Heart right ventricle (tissue), 16 donors: ENCODE data around the gene AIG1. TPM values are rescaled to one million over a fixed set of nuclear protein-coding genes. Genes with fewer than 3 reads are reported as not detected.

ENCODE experiments used
- ATAC-seq, 8 donors: fragments of 200-7000 bp; cut with Tn5 transposase; one replicate each; pipeline ENCODE4 v1.9.1; 2020; ENCODE audit warnings: mild to moderate bottlenecking in 8 of 8, moderate library complexity in 8 of 8, moderate number of reproducible peaks in 1 of 8
- DNase-seq, 2 donors: peaks; one replicate each; pipeline ENCODE4 v3.0.0-alpha.2; 2020
- H3K27ac ChIP-seq, 10 donors: fragments of 200-600 bp; sonication (generic) in 2 of 10; one replicate each; pipeline versions ENCODE4 v1.5.0 to v1.8.0; 2020 to 2022; ENCODE audit warnings: mild to moderate bottlenecking in 3 of 10
- H3K27me3 ChIP-seq, 7 donors: fragments of 200-600 bp; one replicate each; pipeline ENCODE4 v1.8.0; 2021 to 2022; ENCODE audit warnings: mild to moderate bottlenecking in 2 of 7
- H3K36me3 ChIP-seq, 9 donors: fragments of 200-600 bp; sonication (generic) in 1 of 9; one replicate each; pipeline versions ENCODE4 v1.5.0 to v1.8.0; 2020 to 2022; ENCODE audit warnings: mild to moderate bottlenecking in 2 of 9
- H3K4me1 ChIP-seq, 9 donors: fragments of 200-600 bp; sonication (generic) in 1 of 9; one replicate each; pipeline versions ENCODE4 v1.5.0 to v1.8.0; 2020 to 2022; ENCODE audit warnings: mild to moderate bottlenecking in 4 of 9
- H3K4me3 ChIP-seq, 10 donors: fragments of 200-600 bp; sonication (generic) in 2 of 10; one replicate each; pipeline versions ENCODE4 v1.5.0 to v1.8.0; 2020 to 2022; ENCODE audit warnings: mild to moderate bottlenecking in 7 of 10, moderate library complexity in 2 of 10
- H3K9me3 ChIP-seq, 11 donors: fragments of 200-600 bp in 10 of 11; sonication (generic) in 2 of 11; one replicate each; pipeline versions ENCODE4 v1.5.0 to v1.8.0; 2013 to 2022; ENCODE audit warnings: mild to moderate bottlenecking in 2 of 11, control low read depth in 1 of 11, moderate library complexity in 1 of 11
- WGBS, 2 donors: extraction: QIAGEN DNeasy Blood & Tissue Kit; methylation state at CpG; one replicate each; pipeline ENCODE4 v1.1.7; 2013; ENCODE audit warnings: inconsistent platforms in 1 of 2; 5-methylcytosine and 5-hydroxymethylcytosine counted together
- intact Hi-C, 10 donors: fragments of 100-400 bp; cut with DNase I; formaldehyde crosslinking; loops; one replicate each; pipeline versions ENCODE4 v1.11.1 to v1.14.2; 2022
- polyA plus RNA-seq, 2 donors: library from polyadenylated mRNA; stranded (reverse); fragments of 200-250 nt; gene quantifications; one replicate each; pipeline ENCODE4 v1.2.3, GENCODE V29; 2013
- total RNA-seq, 10 donors: library from RNA; stranded (reverse); fragmentation: NEBNext Ultra II Directional in 3 of 10; extraction: Animal tissue kit (Norgen Biotek cat#: 25700) in 3 of 10; gene quantifications; one replicate each; pipeline versions ENCODE4 v1.2.1 to v1.2.4, GENCODE V29; 2021 to 2023
- TF ChIP-seq, protein P1 (sequence below), 9 donors: fragments of 200-600 bp; sonication (generic) in 2 of 9; IDR thresholded peaks; one replicate each; pipeline versions ENCODE4 v1.5.0 to v1.8.0; 2021 to 2022; ENCODE audit warnings: antibody characterized with exemption in 9 of 9, mild to moderate bottlenecking in 5 of 9, moderate library complexity in 1 of 9
- donor health status: Arrhythmogenic right ventricular cardiomyopathy.
- donor health status: ischemic (EF 13 %, LVEDD 7.1; RV severe dilation, severe dysfunction).
- donor health status: healthy with polysubstance abuse.
- donor health status: DM: no; HTN: yes; CAD: no.
- donor health status: DM: no; HTN: no; CAD: no.
- donor health status: ischemic (EF 25% LVEDD 6.9; RV normal size, moderate dysfunction).
- donor health status: ischemic (EF 25% LVEDD 5.7; RV mildly dilated, moderate dysfunction).
- donor health status: healthy.
- donor health status: DM: yes; HTN: yes; CAD: no.
- donor health status: Ischemic cardiomyopathy.
- donor health status: ischemic (EF 35%, LVEDD 5.7; RV mildly dilated, moderate dysfunction).
- donor health status: nonischemic (EF 11% LVEDD 7.7; RV severe dilation, severe dysfunction).
- donor health status: DM: yes; HTN: yes; CAD: no.
- donor health status: PGD.
- donor health status: ischemic (EF 29% LVEDD 5.4; RV normal size, mild dysfunction).
- donor health status: nonischemic (EF 23%, LVEDD 6.1; RV moderate dilation, normal function).

Gene AIG1
- total and polyA plus RNA-seq, 12 donors = 17.4 to 83.2 (median 66.2) TPM

DNA sequence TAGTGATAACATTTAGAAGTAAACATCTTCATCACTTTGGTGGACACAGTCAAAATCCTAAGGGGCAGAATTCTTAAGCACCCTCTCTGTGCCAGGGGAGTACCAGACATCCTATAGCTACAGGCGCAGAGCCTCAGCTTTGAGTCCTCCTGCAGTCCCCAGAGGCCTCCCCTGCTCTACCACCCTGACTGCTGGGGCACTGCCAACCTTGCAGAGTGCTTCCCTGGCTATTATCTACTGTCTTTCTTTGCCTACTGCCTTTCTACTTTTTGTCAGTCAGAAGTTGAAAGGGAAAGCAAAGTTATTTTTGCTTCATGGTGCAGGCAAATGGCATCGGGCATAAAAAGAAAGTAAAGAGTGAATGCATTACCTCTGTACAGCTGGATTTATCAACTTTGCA is 80.1 kb downstream of the AIG1 start:
- WGBS, 2 donors = 58 to 59% methylated on average over 2 of the region's 2 CpGs

GRCh38 chr6:143141442-143141841 is 80.8 kb downstream of the AIG1 start:
- no peak for DNase-seq
- 94 to 99% methylated on average over 2 of the region's 2 CpGs for WGBS, 2 donors
- Histone ChIP-seq H3K4me3 (no peak overlapping the region), H3K9me3 (no peaks in the 10 kb centered on the region), H3K36me3 (peaks cover 0 to 27% (median 10%) of the 10 kb centered on the region in 9 donors), H3K27me3 (no peaks in the 10 kb centered on the region), H3K27ac (peak overlapping the region in 1 of 10 donors; percentile 23), H3K4me1 (peaks cover 0 to 12% (median 6%) of the 10 kb centered on the region in 9 donors)
- ATAC-seq = no peak
- intact Hi-C loops = no loop called here
- TF ChIP-seq, protein P1, sequence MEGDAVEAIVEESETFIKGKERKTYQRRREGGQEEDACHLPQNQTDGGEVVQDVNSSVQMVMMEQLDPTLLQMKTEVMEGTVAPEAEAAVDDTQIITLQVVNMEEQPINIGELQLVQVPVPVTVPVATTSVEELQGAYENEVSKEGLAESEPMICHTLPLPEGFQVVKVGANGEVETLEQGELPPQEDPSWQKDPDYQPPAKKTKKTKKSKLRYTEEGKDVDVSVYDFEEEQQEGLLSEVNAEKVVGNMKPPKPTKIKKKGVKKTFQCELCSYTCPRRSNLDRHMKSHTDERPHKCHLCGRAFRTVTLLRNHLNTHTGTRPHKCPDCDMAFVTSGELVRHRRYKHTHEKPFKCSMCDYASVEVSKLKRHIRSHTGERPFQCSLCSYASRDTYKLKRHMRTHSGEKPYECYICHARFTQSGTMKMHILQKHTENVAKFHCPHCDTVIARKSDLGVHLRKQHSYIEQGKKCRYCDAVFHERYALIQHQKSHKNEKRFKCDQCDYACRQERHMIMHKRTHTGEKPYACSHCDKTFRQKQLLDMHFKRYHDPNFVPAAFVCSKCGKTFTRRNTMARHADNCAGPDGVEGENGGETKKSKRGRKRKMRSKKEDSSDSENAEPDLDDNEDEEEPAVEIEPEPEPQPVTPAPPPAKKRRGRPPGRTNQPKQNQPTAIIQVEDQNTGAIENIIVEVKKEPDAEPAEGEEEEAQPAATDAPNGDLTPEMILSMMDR (IDR thresholded peaks at IDR 0.05) = no peak

More for the DNA sequence above, 80.1 kb downstream of the AIG1 start:
- DNase-seq (peak; percentile 41 to 51), ATAC-seq (peak; percentile 61 to 95 (median 74))
- intact Hi-C loops = no loop called here
- Histone ChIP-seq H3K4me1 (peaks cover 0 to 12% (median 6%) of the 10 kb centered on the region in 9 donors), H3K27ac (peak overlapping the region in 1 of 10 donors; percentile 23), H3K9me3 (no peaks in the 10 kb centered on the region), H3K4me3 (peak overlapping the region in 1 of 10 donors; percentile 15), H3K36me3 (peaks cover 0 to 27% (median 10%) of the 10 kb centered on the region in 9 donors), H3K27me3 (no peaks in the 10 kb centered on the region)
- TF ChIP-seq, protein P1 (IDR thresholded peaks at IDR 0.05) = peak in 2 of 9 donors; percentile 27 to 37

DNA sequence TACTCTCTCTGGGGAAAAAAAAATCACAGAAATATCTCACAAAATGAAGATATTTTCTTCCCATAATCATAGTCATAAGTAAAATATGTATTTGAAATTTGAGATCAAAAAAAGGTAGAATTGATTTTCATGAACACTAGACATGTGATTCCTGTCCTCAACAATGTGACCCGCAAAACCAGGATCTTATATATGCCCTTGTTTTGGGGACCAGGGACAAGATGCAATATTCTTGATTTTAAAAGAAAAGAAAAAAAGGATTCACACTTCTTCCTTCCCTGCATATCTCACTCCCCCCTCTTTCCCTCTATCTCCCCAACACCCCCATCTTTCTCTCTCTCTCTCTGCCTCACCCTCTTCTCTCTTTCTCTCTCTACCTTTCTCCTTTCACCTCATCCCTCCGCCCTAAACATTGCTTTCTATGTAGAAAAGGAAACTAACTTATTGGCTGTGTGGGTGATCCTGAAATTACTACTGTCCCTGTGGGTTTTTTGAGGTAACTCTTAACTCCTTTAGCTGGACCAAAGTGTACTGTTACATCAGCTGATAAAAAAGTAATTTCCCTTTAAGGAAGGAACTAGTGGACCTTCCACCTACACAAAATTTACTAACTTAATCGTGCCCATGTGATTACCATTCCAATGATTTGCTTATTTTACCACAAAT is 85.6 kb downstream of the AIG1 start:
- ATAC-seq (no peak), DNase-seq (no peak)
- H3K27me3 ChIP-seq = no peaks in the 10 kb centered on the region
- H3K9me3 ChIP-seq = no peaks in the 10 kb centered on the region
- no peak overlapping the region for H3K27ac ChIP-seq
- no peaks in the 10 kb centered on the region for H3K36me3 ChIP-seq
- WGBS, 2 donors = 81 to 84% methylated on average over 3 of the region's 3 CpGs
- intact Hi-C loops = no loop called here
- peaks cover 0 to 3% (median 0%) of the 10 kb centered on the region in 9 donors for H3K4me1 ChIP-seq
- no peak overlapping the region for H3K4me3 ChIP-seq
- TF ChIP-seq, protein P1 (IDR thresholded peaks at IDR 0.05) = no peak

GRCh38 chr6:143149771-143150170 is 89.1 kb downstream of the AIG1 start:
- intact Hi-C loops = no loop called here
- ATAC-seq = no peak

More at GRCh38 chr6:143149771-143150170, 89.1 kb downstream of the AIG1 start:
- H3K36me3 ChIP-seq = no peaks in the 10 kb centered on the region
- TF ChIP-seq, protein P1 (IDR thresholded peaks at IDR 0.05) = no peak
- H3K4me3 ChIP-seq = no peak overlapping the region
- H3K4me1 ChIP-seq = no peaks in the 10 kb centered on the region
- WGBS, 2 donors = 85 to 89% methylated on average over 2 of the region's 2 CpGs
- H3K9me3 ChIP-seq = no peaks in the 10 kb centered on the region
- DNase-seq = no peak
- H3K27ac ChIP-seq = no peak overlapping the region
- H3K27me3 ChIP-seq = no peaks in the 10 kb centered on the region
